ENCODE data around the gene KCNJ1.
A peak's percentile ranks its signal among the peaks of the same experiment; 100 is the strongest.

The KCNJ1 gene

GRCh38 chr11:128827191-128827893 is 39.8 kb downstream of the KCNJ1 start:
- Histone ChIP-seq H3K4me1 (ENCODE audit: control insufficient read depth in 5 of 5, insufficient read depth in 5 of 5, low read length in 5 of 5) (peaks cover 5 to 30% (median 26%) of the 10 kb centered on the region in 5 donors), H3K9me3 (ENCODE audit: control insufficient read depth in 5 of 5, low read length in 5 of 5) (no peaks in the 10 kb centered on the region), H3K9ac (ENCODE audit: low read length in 5 of 5) (no peak overlapping the region), H3K4me3 (ENCODE audit: low read depth in 1 of 5, low read length in 5 of 5) (no peak overlapping the region), H3K27me3 (ENCODE audit: control insufficient read depth in 5 of 5, insufficient read depth in 4 of 5, low read length in 5 of 5) (no peaks in the 10 kb centered on the region), H3K36me3 (ENCODE audit: control insufficient read depth in 5 of 5, insufficient read depth in 5 of 5, low read length in 5 of 5) (peaks cover 0 to 6% (median 0%) of the 10 kb centered on the region in 5 donors), H3K27ac (ENCODE audit: low read depth, low read length) (peak overlapping the region; percentile 66)

- no peak overlapping the region for H3K9ac ChIP-seq (ENCODE audit: low read length in 5 of 5)
- no peaks in the 10 kb centered on the region for H3K9me3 ChIP-seq (ENCODE audit: control insufficient read depth in 5 of 5, low read length in 5 of 5)
- peaks cover 0 to 6% (median 0%) of the 10 kb centered on the region in 5 donors for H3K36me3 ChIP-seq (ENCODE audit: control insufficient read depth in 5 of 5, insufficient read depth in 5 of 5, low read length in 5 of 5)
- no peak overlapping the region for H3K4me3 ChIP-seq (ENCODE audit: low read depth in 1 of 5, low read length in 5 of 5)
- H3K27ac ChIP-seq (ENCODE audit: low read depth, low read length): no peak overlapping the region
- H3K27me3 ChIP-seq (ENCODE audit: control insufficient read depth in 5 of 5, insufficient read depth in 4 of 5, low read length in 5 of 5): no peaks in the 10 kb centered on the region
- H3K4me1 ChIP-seq (ENCODE audit: control insufficient read depth in 5 of 5, insufficient read depth in 5 of 5, low read length in 5 of 5): peaks cover 5 to 33% (median 21%) of the 10 kb centered on the region in 5 donors
Observed at GRCh38 chr11:128825050-128825784, 41.9 kb downstream of the KCNJ1 start.

GRCh38 chr11:128824191-128825049 is 42.7 kb downstream of the KCNJ1 start:
- Histone ChIP-seq H3K27ac (ENCODE audit: low read depth, low read length) (no peak overlapping the region), H3K9ac (ENCODE audit: low read length in 5 of 5) (peak overlapping the region in 1 of 5 donors; percentile 4), H3K9me3 (ENCODE audit: control insufficient read depth in 5 of 5, low read length in 5 of 5) (no peaks in the 10 kb centered on the region), H3K4me1 (ENCODE audit: control insufficient read depth in 5 of 5, insufficient read depth in 5 of 5, low read length in 5 of 5) (peaks cover 5 to 29% (median 20%) of the 10 kb centered on the region in 5 donors), H3K36me3 (ENCODE audit: control insufficient read depth in 5 of 5, insufficient read depth in 5 of 5, low read length in 5 of 5) (peaks cover 0 to 6% (median 0%) of the 10 kb centered on the region in 5 donors), H3K27me3 (ENCODE audit: control insufficient read depth in 5 of 5, insufficient read depth in 4 of 5, low read length in 5 of 5) (no peaks in the 10 kb centered on the region), H3K4me3 (ENCODE audit: low read depth in 1 of 5, low read length in 5 of 5) (peak overlapping the region in 2 of 5 donors; percentile 15 to 30)

- H3K36me3 ChIP-seq (ENCODE audit: control insufficient read depth in 5 of 5, insufficient read depth in 5 of 5, low read length in 5 of 5): peaks cover 0 to 11% (median 0%) of the 10 kb centered on the region in 5 donors
- no peaks in the 10 kb centered on the region for H3K27me3 ChIP-seq (ENCODE audit: control insufficient read depth in 5 of 5, insufficient read depth in 4 of 5, low read length in 5 of 5)
- peak overlapping the region in 1 of 5 donors; percentile 4 for H3K9ac ChIP-seq (ENCODE audit: low read length in 5 of 5)
- H3K27ac ChIP-seq (ENCODE audit: low read depth, low read length): no peak overlapping the region
- no peaks in the 10 kb centered on the region for H3K9me3 ChIP-seq (ENCODE audit: control insufficient read depth in 5 of 5, low read length in 5 of 5)
- peaks cover 5 to 29% (median 20%) of the 10 kb centered on the region in 5 donors for H3K4me1 ChIP-seq (ENCODE audit: control insufficient read depth in 5 of 5, insufficient read depth in 5 of 5, low read length in 5 of 5)
- H3K4me3 ChIP-seq (ENCODE audit: low read depth in 1 of 5, low read length in 5 of 5): peak overlapping the region in 1 of 5 donors; percentile 15
Observed at GRCh38 chr11:128823753-128824152, 43.3 kb downstream of the KCNJ1 start.

- H3K4me3 ChIP-seq (ENCODE audit: low read depth in 1 of 5, low read length in 5 of 5): no peak overlapping the region
Observed at GRCh38 chr11:128822130-128822529, 45.0 kb downstream of the KCNJ1 start.

GRCh38 chr11:128821556-128821955 is 45.5 kb downstream of the KCNJ1 start:
- Histone ChIP-seq H3K4me3 (ENCODE audit: low read depth in 1 of 5, low read length in 5 of 5) (no peak overlapping the region), H3K9me3 (ENCODE audit: control insufficient read depth in 5 of 5, low read length in 5 of 5) (no peaks in the 10 kb centered on the region), H3K9ac (ENCODE audit: low read length in 5 of 5) (no peak overlapping the region), H3K4me1 (ENCODE audit: control insufficient read depth in 5 of 5, insufficient read depth in 5 of 5, low read length in 5 of 5) (peaks cover 0 to 20% (median 9%) of the 10 kb centered on the region in 5 donors), H3K27me3 (ENCODE audit: control insufficient read depth in 5 of 5, insufficient read depth in 4 of 5, low read length in 5 of 5) (no peaks in the 10 kb centered on the region), H3K27ac (ENCODE audit: low read depth, low read length) (no peak overlapping the region), H3K36me3 (ENCODE audit: control insufficient read depth in 5 of 5, insufficient read depth in 5 of 5, low read length in 5 of 5) (peaks cover 0 to 15% (median 2%) of the 10 kb centered on the region in 5 donors)

More at GRCh38 chr11:128822130-128822529, 45.0 kb downstream of the KCNJ1 start:
- Histone ChIP-seq H3K9ac (ENCODE audit: low read length in 5 of 5) (no peak overlapping the region), H3K36me3 (ENCODE audit: control insufficient read depth in 5 of 5, insufficient read depth in 5 of 5, low read length in 5 of 5) (peaks cover 0 to 15% (median 2%) of the 10 kb centered on the region in 5 donors), H3K27ac (ENCODE audit: low read depth, low read length) (no peak overlapping the region), H3K9me3 (ENCODE audit: control insufficient read depth in 5 of 5, low read length in 5 of 5) (no peaks in the 10 kb centered on the region), H3K4me1 (ENCODE audit: control insufficient read depth in 5 of 5, insufficient read depth in 5 of 5, low read length in 5 of 5) (peaks cover 2 to 21% (median 11%) of the 10 kb centered on the region in 5 donors), H3K27me3 (ENCODE audit: control insufficient read depth in 5 of 5, insufficient read depth in 4 of 5, low read length in 5 of 5) (no peaks in the 10 kb centered on the region)

- H3K4me3 ChIP-seq (ENCODE audit: low read depth in 1 of 5, low read length in 5 of 5): no peak overlapping the region
- H3K9ac ChIP-seq (ENCODE audit: low read length in 5 of 5): no peak overlapping the region
- H3K9me3 ChIP-seq (ENCODE audit: control insufficient read depth in 5 of 5, low read length in 5 of 5): no peaks in the 10 kb centered on the region
- H3K36me3 ChIP-seq (ENCODE audit: control insufficient read depth in 5 of 5, insufficient read depth in 5 of 5, low read length in 5 of 5): peaks cover 0 to 17% (median 2%) of the 10 kb centered on the region in 5 donors
- H3K27me3 ChIP-seq (ENCODE audit: control insufficient read depth in 5 of 5, insufficient read depth in 4 of 5, low read length in 5 of 5): no peaks in the 10 kb centered on the region
- no peak overlapping the region for H3K27ac ChIP-seq (ENCODE audit: low read depth, low read length)
- H3K4me1 ChIP-seq (ENCODE audit: control insufficient read depth in 5 of 5, insufficient read depth in 5 of 5, low read length in 5 of 5): peaks cover 0 to 34% (median 20%) of the 10 kb centered on the region in 5 donors
Observed at GRCh38 chr11:128819198-128819597, 47.9 kb downstream of the KCNJ1 start.

GRCh38 chr11:128814856-128815705 is 52.0 kb downstream of the KCNJ1 start:
- H3K4me1 ChIP-seq (ENCODE audit: control insufficient read depth in 5 of 5, insufficient read depth in 5 of 5, low read length in 5 of 5): peaks cover 0 to 30% (median 23%) of the 10 kb centered on the region in 5 donors
- no peaks in the 10 kb centered on the region for H3K9me3 ChIP-seq (ENCODE audit: control insufficient read depth in 5 of 5, low read length in 5 of 5)
- H3K27ac ChIP-seq (ENCODE audit: low read depth, low read length): peak overlapping the region; percentile 26
- H3K4me3 ChIP-seq (ENCODE audit: low read depth in 1 of 5, low read length in 5 of 5): peak overlapping the region in 1 of 5 donors; percentile 30
- H3K9ac ChIP-seq (ENCODE audit: low read length in 5 of 5): peak overlapping the region in 1 of 5 donors; percentile 9
- peaks cover 2 to 45% (median 19%) of the 10 kb centered on the region in 5 donors for H3K36me3 ChIP-seq (ENCODE audit: control insufficient read depth in 5 of 5, insufficient read depth in 5 of 5, low read length in 5 of 5)
- H3K27me3 ChIP-seq (ENCODE audit: control insufficient read depth in 5 of 5, insufficient read depth in 4 of 5, low read length in 5 of 5): no peaks in the 10 kb centered on the region

GRCh38 chr11:128813729-128814128 is 53.4 kb downstream of the KCNJ1 start:
- Histone ChIP-seq H3K4me3 (ENCODE audit: low read depth in 1 of 5, low read length in 5 of 5) (peak overlapping the region in 1 of 5 donors; percentile 23), H3K9ac (ENCODE audit: low read length in 5 of 5) (no peak overlapping the region), H3K4me1 (ENCODE audit: control insufficient read depth in 5 of 5, insufficient read depth in 5 of 5, low read length in 5 of 5) (peaks cover 0 to 30% (median 23%) of the 10 kb centered on the region in 5 donors), H3K9me3 (ENCODE audit: control insufficient read depth in 5 of 5, low read length in 5 of 5) (no peaks in the 10 kb centered on the region), H3K36me3 (ENCODE audit: control insufficient read depth in 5 of 5, insufficient read depth in 5 of 5, low read length in 5 of 5) (peaks cover 2 to 51% (median 31%) of the 10 kb centered on the region in 5 donors), H3K27me3 (ENCODE audit: control insufficient read depth in 5 of 5, insufficient read depth in 4 of 5, low read length in 5 of 5) (no peaks in the 10 kb centered on the region), H3K27ac (ENCODE audit: low read depth, low read length) (no peak overlapping the region)

Data from subcutaneous abdominal adipose tissue (tissue), 5 donors.